HCT116 (cell line): ENCODE measurements around the gene GNGT2.

Experiments used
- ATF3 ChIP-seq: IDR thresholded peaks from 2 replicates; pipeline ENCODE4 v1.6.1; 2012
- CBX3 ChIP-seq: IDR thresholded peaks from 2 replicates; pipeline ENCODE4 v1.6.1; 2012; ENCODE audit warnings: low read depth
- CTCF ChIP-seq, 3 experiments: fragments of 200-600 bp in 1 of 3; sonication (generic) in 1 of 3; IDR thresholded peaks in 2 of 3; conservative IDR thresholded peaks in 1 of 3; 2 replicates each; pipeline ENCODE4 v1.5.1; 2012 to 2017; ENCODE audit warnings: low read depth in 2 of 3, low read length in 2 of 3, antibody characterized with exemption in 1 of 3, borderline replicate concordance in 1 of 3, control low read depth in 1 of 3, mild to moderate bottlenecking in 1 of 3, mixed read lengths in 1 of 3, mixed run types in 1 of 3, moderate library complexity in 1 of 3; ENCODE audit not compliant: insufficient read depth in 1 of 3
- ELF1 ChIP-seq: IDR thresholded peaks from 2 replicates; pipeline ENCODE4 v1.6.1; 2012; ENCODE audit warnings: low read depth, borderline replicate concordance
- EZH2 ChIP-seq: fragments of 200-600 bp; sonication (generic); IDR thresholded peaks from 2 replicates; pipeline ENCODE4 v1.6.1; 2017; ENCODE audit warnings: antibody characterized with exemption, mixed run types
- EZH2phosphoT487 ChIP-seq: fragments of 200-600 bp; IDR thresholded peaks from 2 replicates; pipeline ENCODE4 v1.6.1; 2018; ENCODE audit warnings: antibody characterized with exemption, borderline replicate concordance
- MAX ChIP-seq: IDR thresholded peaks from 2 replicates; pipeline ENCODE4 v1.6.1; 2012
- POLR2A ChIP-seq: IDR thresholded peaks from 2 replicates; pipeline ENCODE4 v1.7.0; 2011; ENCODE audit warnings: borderline replicate concordance; ENCODE audit not compliant: insufficient read depth, insufficient read length; ENCODE audit errors: extremely low read depth
- POLR2AphosphoS5 ChIP-seq: IDR thresholded peaks from 2 replicates; pipeline ENCODE4 v1.6.1; 2011; ENCODE audit warnings: mild to moderate bottlenecking, low read depth, low read length, moderate library complexity
- REST ChIP-seq: IDR thresholded peaks from 2 replicates; pipeline ENCODE4 v1.6.1; 2012; ENCODE audit warnings: low read depth
- SIN3A ChIP-seq: IDR thresholded peaks from 2 replicates; pipeline ENCODE4 v1.6.1; 2012; ENCODE audit warnings: low read depth
- TCF7L2 ChIP-seq: IDR thresholded peaks from 2 replicates; pipeline ENCODE4 v1.7.0; 2011; ENCODE audit warnings: borderline replicate concordance, inconsistent platforms; ENCODE audit not compliant: insufficient read depth, insufficient read length; ENCODE audit errors: extremely low read depth
- ZNF274 ChIP-seq: fragments of 200-500 bp; sonication (Bioruptor generic); IDR thresholded peaks from 2 replicates; pipeline ENCODE4 v1.6.1; 2014; ENCODE audit warnings: mild to moderate bottlenecking, low read depth, low read length, inconsistent platforms

- no peak for TF ChIP-seq ELF1
- no peak for TF ChIP-seq CTCF (IDR thresholded peaks at IDR 0.05 in 2 of 3, conservative IDR thresholded peaks at IDR 0.05 in 1 of 3; ENCODE audit: borderline replicate concordance in 1 of 3, insufficient read depth in 1 of 3, low read depth in 2 of 3, low read length in 2 of 3)
- TF ChIP-seq POLR2A, result no peak
- no peak for TF ChIP-seq POLR2AphosphoS5
- no peak for TF ChIP-seq EZH2
- TF ChIP-seq ATF3, result no peak
- no peak for TF ChIP-seq EZH2phosphoT487
- no peak for TF ChIP-seq REST
- no peak for TF ChIP-seq MAX
- TF ChIP-seq TCF7L2, result no peak
- no peak for TF ChIP-seq CBX3
- TF ChIP-seq SIN3A, result no peak
- TF ChIP-seq ZNF274, result no peak
Measured at GRCh38 chr17:49183801-49184200, 26.6 kb downstream of the GNGT2 start.
